GM12801 (cell line): Measurements from ENCODE around the gene POU3F3.

Experiments used
- CTCF ChIP-seq: IDR thresholded peaks from one replicate; pipeline ENCODE4 v1.5.1; 2011; ENCODE audit warnings: control low read depth; ENCODE audit not compliant: insufficient read length; ENCODE audit errors: extremely low read depth

POU3F3 gene

GRCh38 chr2:104826016-104826415, 27.9 kb upstream of the POU3F3 start:
- no peak for TF ChIP-seq CTCF

- TF ChIP-seq CTCF, result no peak
Measured at GRCh38 chr2:104831742-104832141, 22.2 kb upstream of the POU3F3 start.

- no peak for TF ChIP-seq CTCF
Measured at GRCh38 chr2:104834431-104835153, 19.3 kb upstream of the POU3F3 start.

- TF ChIP-seq CTCF, result no peak
Measured at GRCh38 chr2:104836265-104836664, 17.6 kb upstream of the POU3F3 start.

- TF ChIP-seq CTCF, result no peak
Measured at GRCh38 chr2:104836841-104837240, 17.1 kb upstream of the POU3F3 start.

GRCh38 chr2:104840156-104840555, 13.8 kb upstream of the POU3F3 start:
- TF ChIP-seq CTCF, result no peak

GRCh38 chr2:104840893-104841585, 12.9 kb upstream of the POU3F3 start:
- no peak for TF ChIP-seq CTCF
